SK-N-SH (cell line): ENCODE measurements around the gene LMF1. TPM values are rescaled to one million over a fixed set of nuclear protein-coding genes. Genes with fewer than 3 reads are reported as not detected.

Experiments used
- CTCF ChIA-PET: fragments of 300-600, 350-600 bp; formaldehyde crosslinking; extraction: SDS; loops from one replicate; lab custom pipeline; 2021; lab: Yijun Ruan, JAX
- POLR2A ChIA-PET: fragments of 350-600 bp; sonication (Branson Sonifier 250); formaldehyde crosslinking; extraction: SDS; loops from one replicate; lab custom pipeline; 2020; ENCODE audit warnings: antibody characterized with exemption, inconsistent platforms; lab: Yijun Ruan, JAX
- DNase-seq: peaks from one replicate; pipeline ENCODE4 v3.0.0; 2012
- H2AFZ ChIP-seq: fragments of 200-600 bp; sonication (generic); 2 replicates; pipeline ENCODE4 v1.8.1; 2016; ENCODE audit warnings: antibody characterized with exemption, mild to moderate bottlenecking, low read depth
- H3F3A ChIP-seq: fragments of 200-600 bp; sonication (generic); replicated peaks from 2 replicates; pipeline ENCODE3; 2016; ENCODE audit warnings: antibody characterized with exemption, mild to moderate bottlenecking; ENCODE audit not compliant: insufficient read depth
- H3K27ac ChIP-seq, 2 experiments: fragments of 200-500 bp in 1 of 2; fragments of 200-600 bp in 1 of 2; sonication (Bioruptor generic) in 1 of 2; sonication (generic), shearing (Covaris generic) in 1 of 2; 2 replicates each; pipeline versions ENCODE4 v1.5.1 to v1.6.1; 2014 to 2016; ENCODE audit warnings: low read depth in 2 of 2, inconsistent platforms in 1 of 2, low read length in 1 of 2, mild to moderate bottlenecking in 1 of 2, mixed read lengths in 1 of 2
- H3K27me3 ChIP-seq: fragments of 200-600 bp; sonication (generic), shearing (Covaris generic); 2 replicates; pipeline ENCODE4 v1.6.1; 2016; ENCODE audit warnings: mixed run types; ENCODE audit not compliant: insufficient read depth
- H3K36me3 ChIP-seq, 2 experiments: fragments of 200-500 bp in 1 of 2; fragments of 200-600 bp in 1 of 2; sonication (Bioruptor generic) in 1 of 2; sonication (generic) in 1 of 2; replicated peaks in 1 of 2; 2 replicates each; pipeline versions ENCODE3 to v1.5.1; 2014 to 2016; ENCODE audit warnings: low read length in 1 of 2, mild to moderate bottlenecking in 1 of 2; ENCODE audit not compliant: insufficient read depth in 2 of 2, control insufficient read depth in 1 of 2
- H3K4me1 ChIP-seq, 2 experiments: fragments of 200-500 bp in 1 of 2; fragments of 200-600 bp in 1 of 2; sonication (Bioruptor generic) in 1 of 2; sonication (generic), shearing (Covaris generic) in 1 of 2; 2 replicates each; pipeline versions ENCODE4 v1.5.1 to v1.6.1; 2014 to 2016; ENCODE audit warnings: low read depth in 1 of 2, low read length in 1 of 2, mixed run types in 1 of 2; ENCODE audit not compliant: insufficient read depth in 2 of 2, control insufficient read depth in 1 of 2
- H3K4me2 ChIP-seq: fragments of 200-600 bp; sonication (generic), shearing (Covaris generic); 2 replicates; pipeline ENCODE4 v1.6.1; 2017; ENCODE audit warnings: mixed run types
- H3K4me3 ChIP-seq, 2 experiments: fragments of 200-500 bp in 1 of 2; fragments of 200-600 bp in 1 of 2; sonication (Bioruptor generic) in 1 of 2; sonication (generic), shearing (Covaris generic) in 1 of 2; 2 replicates each; pipeline versions ENCODE4 v1.5.1 to v1.8.1; 2014 to 2016; ENCODE audit warnings: low read depth in 2 of 2, inconsistent platforms in 1 of 2, low read length in 1 of 2, mild to moderate bottlenecking in 1 of 2, mixed read lengths in 1 of 2, moderate library complexity in 1 of 2
- H3K79me2 ChIP-seq: fragments of 200-600 bp; sonication (generic); 2 replicates; pipeline ENCODE4 v1.8.1; 2017; ENCODE audit warnings: mild to moderate bottlenecking; ENCODE audit not compliant: insufficient read depth
- H3K9ac ChIP-seq: fragments of 200-600 bp; sonication (generic); 2 replicates; pipeline ENCODE4 v1.6.1; 2017; ENCODE audit warnings: mixed run types
- H3K9me2 ChIP-seq: fragments of 200-600 bp; sonication (generic); 2 replicates; pipeline ENCODE4 v1.6.1; 2017; ENCODE audit warnings: mixed run types
- H3K9me3 ChIP-seq: fragments of 200-600 bp; sonication (generic); 2 replicates; pipeline ENCODE4 v1.6.1; 2017; ENCODE audit warnings: mixed run types, mild to moderate bottlenecking, moderate library complexity
- H4K20me1 ChIP-seq: fragments of 200-600 bp; sonication (generic); 2 replicates; pipeline ENCODE4 v1.6.1; 2017; ENCODE audit warnings: mild to moderate bottlenecking, mixed run types; ENCODE audit not compliant: insufficient read depth
- ELF1 ChIP-seq: IDR thresholded peaks from 2 replicates; pipeline ENCODE4 v1.4.0; 2012
- EP300 ChIP-seq, 2 experiments: IDR thresholded peaks; 2 replicates each; pipeline versions ENCODE4 v1.4.0 to v1.6.1; 2012; ENCODE audit warnings: borderline replicate concordance in 1 of 2, low read depth in 1 of 2, low read length in 1 of 2
- EZH2phosphoT487 ChIP-seq: fragments of 200-600 bp; sonication (generic); IDR thresholded peaks from 2 replicates; pipeline ENCODE4 v1.6.1; 2017; ENCODE audit warnings: low read depth, mixed run types, mild to moderate bottlenecking, antibody characterized with exemption, moderate library complexity, borderline replicate concordance
- FOSL2 ChIP-seq: IDR thresholded peaks from 2 replicates; pipeline ENCODE4 v1.4.0; 2012; ENCODE audit warnings: low read depth, mild to moderate bottlenecking, moderate library complexity, borderline replicate concordance
- FOXJ3 ChIP-seq: sonication (generic); formaldehyde crosslinking; IDR thresholded peaks from 2 replicates; pipeline ENCODE4 v1.5.1; 2020; ENCODE audit warnings: mild to moderate bottlenecking, missing genetic modification reagents
- IRF3 ChIP-seq: fragments of 150-350 bp; IDR thresholded peaks from 2 replicates; pipeline ENCODE4 v1.6.1; 2016; ENCODE audit warnings: mild to moderate bottlenecking, low read depth, low read length
- JUND ChIP-seq: IDR thresholded peaks from 2 replicates; pipeline ENCODE4 v1.4.0; 2012
- MXI1 ChIP-seq: IDR thresholded peaks from 2 replicates; pipeline ENCODE4 v1.6.1; 2012; ENCODE audit warnings: mild to moderate bottlenecking, low read depth, low read length, improper control_type of control experiment
- NFIC ChIP-seq: IDR thresholded peaks from 2 replicates; pipeline ENCODE4 v1.4.0; 2012; ENCODE audit warnings: borderline replicate concordance
- PBX3 ChIP-seq: IDR thresholded peaks from 2 replicates; pipeline ENCODE4; 2012
- RAD21 ChIP-seq: IDR thresholded peaks from 2 replicates; pipeline ENCODE4 v1.6.1; 2012; ENCODE audit warnings: mild to moderate bottlenecking, low read length
- RCOR1 ChIP-seq: fragments of 150-350 bp; IDR thresholded peaks from 2 replicates; pipeline ENCODE4 v1.6.1; 2017; ENCODE audit warnings: antibody characterized with exemption, low read length
- TCF12 ChIP-seq: IDR thresholded peaks from 2 replicates; pipeline ENCODE4 v1.4.0; 2012
- TEAD4 ChIP-seq: IDR thresholded peaks from 2 replicates; pipeline ENCODE4 v1.4.0; 2012; ENCODE audit warnings: mild to moderate bottlenecking, borderline replicate concordance; ENCODE audit not compliant: insufficient read depth
- USF1 ChIP-seq: IDR thresholded peaks from 2 replicates; pipeline ENCODE4 v1.4.0; 2012; ENCODE audit warnings: low read depth, borderline replicate concordance
- YY1 ChIP-seq: IDR thresholded peaks from 2 replicates; pipeline ENCODE4 v1.4.0; 2012; ENCODE audit warnings: low read depth, mild to moderate bottlenecking
- WGBS: methylation state at CpG from one replicate; pipeline ENCODE4 v1.1.6; 2017; ENCODE audit warnings: low lambda C conversion rate; 5-methylcytosine and 5-hydroxymethylcytosine counted together
- polyA plus RNA-seq, 3 experiments: library from polyadenylated mRNA; depleted of rRNA; stranded (reverse); fragments of >200 nt; gene quantifications; 2 replicates each; pipeline ENCODE4 v1.2.3, GENCODE V29; 2012
- TF ChIP-seq, protein P1 (sequence below): IDR thresholded peaks from 2 replicates; pipeline ENCODE4 v1.6.1; 2012; ENCODE audit warnings: mild to moderate bottlenecking, low read depth, low read length, moderate library complexity

The LMF1 gene
- polyA plus RNA-seq, 1 of the 3 experiments (the other 2 are of a cell fraction) = 5.7 TPM

DNA sequence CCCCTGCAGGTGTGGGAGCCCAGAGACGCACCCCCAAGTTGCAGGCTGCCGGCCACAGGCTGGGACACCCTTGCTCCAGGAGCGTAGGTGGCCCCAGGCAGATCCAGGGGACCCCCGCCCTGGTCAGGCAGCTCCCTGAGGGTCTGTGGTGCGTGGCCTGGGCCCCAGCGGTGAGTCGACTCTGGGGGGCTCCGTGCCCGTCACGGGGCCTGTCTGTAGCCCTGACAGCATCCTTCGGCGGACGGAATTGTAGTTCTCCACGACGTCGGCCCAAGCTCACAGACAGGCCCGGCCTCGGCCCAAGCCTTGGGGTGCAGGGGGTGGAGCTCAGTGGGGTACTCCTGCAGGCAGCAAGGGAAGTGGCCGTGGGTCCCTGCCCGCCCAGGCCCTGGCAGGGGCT is 82.9 kb downstream of the LMF1 start:
- H4K20me1 ChIP-seq = no peaks in the 10 kb centered on the region
- no peak for TF ChIP-seq PBX3
- TF ChIP-seq IRF3 = no peak
- no peak for TF ChIP-seq YY1
- TF ChIP-seq NFIC = no peak
- no peak for TF ChIP-seq FOXJ3 (CRISPR knock-in tag)
- no peak for TF ChIP-seq TCF12
- TF ChIP-seq, protein P1, sequence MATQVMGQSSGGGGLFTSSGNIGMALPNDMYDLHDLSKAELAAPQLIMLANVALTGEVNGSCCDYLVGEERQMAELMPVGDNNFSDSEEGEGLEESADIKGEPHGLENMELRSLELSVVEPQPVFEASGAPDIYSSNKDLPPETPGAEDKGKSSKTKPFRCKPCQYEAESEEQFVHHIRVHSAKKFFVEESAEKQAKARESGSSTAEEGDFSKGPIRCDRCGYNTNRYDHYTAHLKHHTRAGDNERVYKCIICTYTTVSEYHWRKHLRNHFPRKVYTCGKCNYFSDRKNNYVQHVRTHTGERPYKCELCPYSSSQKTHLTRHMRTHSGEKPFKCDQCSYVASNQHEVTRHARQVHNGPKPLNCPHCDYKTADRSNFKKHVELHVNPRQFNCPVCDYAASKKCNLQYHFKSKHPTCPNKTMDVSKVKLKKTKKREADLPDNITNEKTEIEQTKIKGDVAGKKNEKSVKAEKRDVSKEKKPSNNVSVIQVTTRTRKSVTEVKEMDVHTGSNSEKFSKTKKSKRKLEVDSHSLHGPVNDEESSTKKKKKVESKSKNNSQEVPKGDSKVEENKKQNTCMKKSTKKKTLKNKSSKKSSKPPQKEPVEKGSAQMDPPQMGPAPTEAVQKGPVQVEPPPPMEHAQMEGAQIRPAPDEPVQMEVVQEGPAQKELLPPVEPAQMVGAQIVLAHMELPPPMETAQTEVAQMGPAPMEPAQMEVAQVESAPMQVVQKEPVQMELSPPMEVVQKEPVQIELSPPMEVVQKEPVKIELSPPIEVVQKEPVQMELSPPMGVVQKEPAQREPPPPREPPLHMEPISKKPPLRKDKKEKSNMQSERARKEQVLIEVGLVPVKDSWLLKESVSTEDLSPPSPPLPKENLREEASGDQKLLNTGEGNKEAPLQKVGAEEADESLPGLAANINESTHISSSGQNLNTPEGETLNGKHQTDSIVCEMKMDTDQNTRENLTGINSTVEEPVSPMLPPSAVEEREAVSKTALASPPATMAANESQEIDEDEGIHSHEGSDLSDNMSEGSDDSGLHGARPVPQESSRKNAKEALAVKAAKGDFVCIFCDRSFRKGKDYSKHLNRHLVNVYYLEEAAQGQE = no peak
- no peak for TF ChIP-seq EP300 (IDR thresholded peaks at IDR 0.05; ENCODE audit: borderline replicate concordance in 1 of 2, low read depth in 1 of 2, low read length in 1 of 2)
- TF ChIP-seq MXI1 = no peak
- TF ChIP-seq FOSL2 = no peak
- TF ChIP-seq ELF1 = no peak
- no peak for TF ChIP-seq EZH2phosphoT487
- no peak for TF ChIP-seq JUND
- no peak for TF ChIP-seq RCOR1
- no peak for TF ChIP-seq TEAD4
- TF ChIP-seq USF1 = no peak
- TF ChIP-seq RAD21 = no peak
- TF ChIP-seq, all 33 proteins: peak for 0
- no peaks in the 10 kb centered on the region for H3K9me2 ChIP-seq
- H3K27me3 ChIP-seq = no peaks in the 10 kb centered on the region
- H3K36me3 ChIP-seq = no peaks in the 10 kb centered on the region
- CTCF ChIA-PET = no interaction called here
- H3K4me3 ChIP-seq = no peak overlapping the region
- H3F3A ChIP-seq = no peaks in the 10 kb centered on the region
- no peak overlapping the region for H3K27ac ChIP-seq
- no peak overlapping the region for H2AFZ ChIP-seq
- POLR2A ChIA-PET = no interaction called here
- H3K4me2 ChIP-seq = no peak overlapping the region
- H3K4me1 ChIP-seq = peaks cover 0 to 3% of the 10 kb centered on the region in 2 experiments; a peak in 1 of 4 replicates
- no peaks in the 10 kb centered on the region for H3K9me3 ChIP-seq
- no peak overlapping the region for H3K9ac ChIP-seq
- DNase-seq = no peak
- H3K79me2 ChIP-seq = no peaks in the 10 kb centered on the region
- WGBS = 90% methylated on average over 10 of the region's 20 CpGs
